ENCODE data around the gene ACER3.
A peak's percentile ranks its signal among the peaks of the same experiment; 100 is the strongest.
"Not testable (repeated sequence)": the region's sequence is repeated elsewhere in the genome, so short reads cannot be mapped to it uniquely, and the experiment has no call there.

The ACER3 gene

GRCh38 chr11:76860539-76861475, at the start of gene ACER3:
ACER3 (plus strand) TSS chr11:76860918; CDS start chr11:76860977, 59 bp downstream.
- H3K27me3 Mint-ChIP-seq = no peaks in the 10 kb centered on the region
- DNase-seq (ENCODE audit: low spot score in 2 of 2) (peak; percentile 44 to 63), ATAC-seq (replicated peaks; ENCODE audit: extremely low read depth, poor library complexity, severe bottlenecking) (peak; percentile 98)
- peaks cover 21% of the 10 kb centered on the region for H3K4me1 Mint-ChIP-seq
- peaks cover 6% of the 10 kb centered on the region for H3K36me3 Mint-ChIP-seq (ENCODE audit: insufficient read depth)
- peak within 1 kb of the TSS; percentile 80 for H3K4me3 Mint-ChIP-seq
- H3K9me3 Mint-ChIP-seq = no peaks in the 10 kb centered on the region
- peak within 1 kb of the TSS; percentile 63 for H3K27ac Mint-ChIP-seq (ENCODE audit: low read depth)

GRCh38 chr11:76811259-76811658, 49.5 kb upstream of the ACER3 start:
- Mint-ChIP-seq H3K36me3 (ENCODE audit: insufficient read depth) (no peaks in the 10 kb centered on the region), H3K27me3 (peaks cover 30% of the 10 kb centered on the region), H3K4me1 (no peaks in the 10 kb centered on the region), H3K27ac (ENCODE audit: low read depth) (no peak overlapping the region), H3K9me3 (peaks cover 5% of the 10 kb centered on the region), H3K4me3 (no peak overlapping the region)
- ATAC-seq (replicated peaks; ENCODE audit: extremely low read depth, poor library complexity, severe bottlenecking) = no peak
- DNase-seq (ENCODE audit: low spot score in 2 of 2) = no peak

- ATAC-seq (replicated peaks; ENCODE audit: extremely low read depth, poor library complexity, severe bottlenecking) = no peak
- Mint-ChIP-seq H3K4me1 (no peaks in the 10 kb centered on the region), H3K27ac (ENCODE audit: low read depth) (no peak overlapping the region), H3K9me3 (peaks cover 5% of the 10 kb centered on the region), H3K36me3 (ENCODE audit: insufficient read depth) (peaks cover 1% of the 10 kb centered on the region), H3K4me3 (no peak overlapping the region), H3K27me3 (peaks cover 33% of the 10 kb centered on the region)
- no peak for DNase-seq (ENCODE audit: low spot score in 2 of 2)
Observed at GRCh38 chr11:76814414-76814813, 46.3 kb upstream of the ACER3 start.

GRCh38 chr11:76815678-76816077, 45.0 kb upstream of the ACER3 start:
- not testable (repeated sequence) for H3K4me1 Mint-ChIP-seq, H3K9me3 Mint-ChIP-seq
- H3K27me3 Mint-ChIP-seq = peaks cover 41% of the 10 kb centered on the region

GRCh38 chr11:76820184-76820566, 40.5 kb upstream of the ACER3 start:
- no peak overlapping the region for H3K27ac Mint-ChIP-seq (ENCODE audit: low read depth)
- DNase-seq (ENCODE audit: low spot score in 2 of 2) (no peak), ATAC-seq (replicated peaks; ENCODE audit: extremely low read depth, poor library complexity, severe bottlenecking) (no peak)
- H3K36me3 Mint-ChIP-seq (ENCODE audit: insufficient read depth) = peaks cover 2% of the 10 kb centered on the region
- no peak overlapping the region for H3K4me3 Mint-ChIP-seq
- peaks cover 4% of the 10 kb centered on the region for H3K9me3 Mint-ChIP-seq
- H3K4me1 Mint-ChIP-seq = no peaks in the 10 kb centered on the region
- H3K27me3 Mint-ChIP-seq = peaks cover 40% of the 10 kb centered on the region

More at GRCh38 chr11:76815678-76816077, 45.0 kb upstream of the ACER3 start:
- not testable (repeated sequence) for H3K27ac Mint-ChIP-seq (ENCODE audit: low read depth); H3K36me3 Mint-ChIP-seq (ENCODE audit: insufficient read depth); ATAC-seq (replicated peaks; ENCODE audit: extremely low read depth, poor library complexity, severe bottlenecking); H3K4me3 Mint-ChIP-seq; DNase-seq (ENCODE audit: low spot score in 2 of 2)

GRCh38 chr11:76821396-76821795, 39.3 kb upstream of the ACER3 start:
- H3K4me3 Mint-ChIP-seq; H3K36me3 Mint-ChIP-seq (ENCODE audit: insufficient read depth); H3K4me1 Mint-ChIP-seq; DNase-seq (ENCODE audit: low spot score in 2 of 2); ATAC-seq (replicated peaks; ENCODE audit: extremely low read depth, poor library complexity, severe bottlenecking); H3K27ac Mint-ChIP-seq (ENCODE audit: low read depth); H3K9me3 Mint-ChIP-seq: not testable (repeated sequence)
- peaks cover 28% of the 10 kb centered on the region for H3K27me3 Mint-ChIP-seq

GRCh38 chr11:76822406-76822805, 38.3 kb upstream of the ACER3 start:
- no peak for DNase-seq (ENCODE audit: low spot score in 2 of 2)
- no peaks in the 10 kb centered on the region for H3K9me3 Mint-ChIP-seq
- H3K36me3 Mint-ChIP-seq (ENCODE audit: insufficient read depth) = peaks cover 2% of the 10 kb centered on the region
- ATAC-seq (replicated peaks; ENCODE audit: extremely low read depth, poor library complexity, severe bottlenecking) = no peak
- no peak overlapping the region for H3K27ac Mint-ChIP-seq (ENCODE audit: low read depth)
- H3K27me3 Mint-ChIP-seq = peaks cover 18% of the 10 kb centered on the region
- H3K4me1 Mint-ChIP-seq = no peaks in the 10 kb centered on the region
- no peak overlapping the region for H3K4me3 Mint-ChIP-seq

- H3K9me3 Mint-ChIP-seq = no peaks in the 10 kb centered on the region
- H3K4me3 Mint-ChIP-seq = no peak overlapping the region
- ATAC-seq (replicated peaks; ENCODE audit: extremely low read depth, poor library complexity, severe bottlenecking) = no peak
- no peaks in the 10 kb centered on the region for H3K4me1 Mint-ChIP-seq
- no peak overlapping the region for H3K27ac Mint-ChIP-seq (ENCODE audit: low read depth)
- H3K27me3 Mint-ChIP-seq = peaks cover 14% of the 10 kb centered on the region
- H3K36me3 Mint-ChIP-seq (ENCODE audit: insufficient read depth) = peaks cover 2% of the 10 kb centered on the region
- no peak for DNase-seq (ENCODE audit: low spot score in 2 of 2)
Observed at GRCh38 chr11:76823481-76824028, 37.2 kb upstream of the ACER3 start.

- Mint-ChIP-seq H3K27ac (ENCODE audit: low read depth) (no peak overlapping the region), H3K36me3 (ENCODE audit: insufficient read depth) (peaks cover 2% of the 10 kb centered on the region), H3K4me1 (no peaks in the 10 kb centered on the region), H3K4me3 (no peak overlapping the region), H3K27me3 (peaks cover 13% of the 10 kb centered on the region), H3K9me3 (no peaks in the 10 kb centered on the region)
- no peak for DNase-seq (ENCODE audit: low spot score in 2 of 2)
- no peak for ATAC-seq (replicated peaks; ENCODE audit: extremely low read depth, poor library complexity, severe bottlenecking)
Observed at GRCh38 chr11:76824083-76824939, 36.4 kb upstream of the ACER3 start.

GRCh38 chr11:76824980-76825725, 35.6 kb upstream of the ACER3 start:
- no peak overlapping the region for H3K27ac Mint-ChIP-seq (ENCODE audit: low read depth)
- H3K4me3 Mint-ChIP-seq = no peak overlapping the region
- no peaks in the 10 kb centered on the region for H3K36me3 Mint-ChIP-seq (ENCODE audit: insufficient read depth)

GRCh38 chr11:76825726-76826396, 34.9 kb upstream of the ACER3 start:
- H3K36me3 Mint-ChIP-seq (ENCODE audit: insufficient read depth) = no peaks in the 10 kb centered on the region
- no peak overlapping the region for H3K4me3 Mint-ChIP-seq
- H3K27me3 Mint-ChIP-seq = peaks cover 18% of the 10 kb centered on the region
- ATAC-seq (replicated peaks; ENCODE audit: extremely low read depth, poor library complexity, severe bottlenecking) (no peak), DNase-seq (ENCODE audit: low spot score in 2 of 2) (no peak)
- H3K9me3 Mint-ChIP-seq = no peaks in the 10 kb centered on the region
- H3K4me1 Mint-ChIP-seq = no peaks in the 10 kb centered on the region
- no peak overlapping the region for H3K27ac Mint-ChIP-seq (ENCODE audit: low read depth)

More at GRCh38 chr11:76824980-76825725, 35.6 kb upstream of the ACER3 start:
- Mint-ChIP-seq H3K4me1 (no peaks in the 10 kb centered on the region), H3K27me3 (peaks cover 13% of the 10 kb centered on the region), H3K9me3 (no peaks in the 10 kb centered on the region)
- no peak for ATAC-seq (replicated peaks; ENCODE audit: extremely low read depth, poor library complexity, severe bottlenecking)
- DNase-seq (ENCODE audit: low spot score in 2 of 2) = no peak

Data from central memory CD8-positive, alpha-beta T cell (primary cell).